Measurements from ENCODE around the gene BNIPL. TPM values are rescaled to one million over a fixed set of nuclear protein-coding genes. Genes with fewer than 3 reads are reported as not detected.

Gene BNIPL
- total and polyA plus RNA-seq, 2 of the 13 experiments (the other 11 are each of a cell fraction or from before 2014, with no cell fraction given), result 0.40 to 1.1 TPM

GRCh38 chr1:151012684-151013471 is 23.5 kb upstream of the BNIPL start (continued):
- no peak for TF ChIP-seq HNF1B (CRISPR knock-in tag; IDR thresholded peaks at IDR 0.05)
- TF ChIP-seq ZNF292 (CRISPR knock-in tag; IDR thresholded peaks at IDR 0.05; ENCODE audit: borderline replicate concordance, low read depth), result peak; percentile 82
- TF ChIP-seq SMC3 (IDR thresholded peaks at IDR 0.05; ENCODE audit: low read length), result peak; percentile 34
- TF ChIP-seq ZNF350 (CRISPR knock-in tag; IDR thresholded peaks at IDR 0.05; ENCODE audit: borderline replicate concordance, low read depth), result peak; percentile 84
- TF ChIP-seq KDM5B (CRISPR knock-in tag; IDR thresholded peaks at IDR 0.05; ENCODE audit: borderline replicate concordance), result peak; percentile 53; the same call in 1 of the 2 replicates
- 0 out of 2 replicates have a peak, but pooled peaks have one; percentile 63 for TF ChIP-seq DMAP1 (CRISPR knock-in tag; IDR thresholded peaks at IDR 0.05)
- TF ChIP-seq PHF21A (CRISPR knock-in tag; IDR thresholded peaks at IDR 0.05), result peak; percentile 83
- no peak for TF ChIP-seq ZNF20 (CRISPR knock-in tag; IDR thresholded peaks at IDR 0.05)
- no peak; the same call in 1 of the 2 replicates for TF ChIP-seq TSC22D2 (CRISPR knock-in tag; IDR thresholded peaks at IDR 0.05; ENCODE audit: borderline replicate concordance)
- no peak for TF ChIP-seq CEBPB (IDR thresholded peaks at IDR 0.05; ENCODE audit: borderline replicate concordance, low read depth, low read length)
- no peak for TF ChIP-seq ZNF563 (CRISPR knock-in tag; IDR thresholded peaks at IDR 0.05)
- peak; percentile 83; the same call in 1 of the 2 replicates for TF ChIP-seq BCL3 (CRISPR knock-in tag; IDR thresholded peaks at IDR 0.05)
- TF ChIP-seq CBX1 (IDR thresholded peaks at IDR 0.05; ENCODE audit: low read depth), result no peak
- 0 out of 2 replicates have a peak, but pooled peaks have one; percentile 67 for TF ChIP-seq ZNF430 (CRISPR knock-in tag; IDR thresholded peaks at IDR 0.05)
- TF ChIP-seq CREBL2 (CRISPR knock-in tag; IDR thresholded peaks at IDR 0.05; ENCODE audit: borderline replicate concordance), result no peak
- TF ChIP-seq RXRB (CRISPR knock-in tag; IDR thresholded peaks at IDR 0.05; ENCODE audit: borderline replicate concordance), result peak; percentile 86
- TF ChIP-seq ZNF263 (CRISPR knock-in tag; IDR thresholded peaks at IDR 0.05), result no peak
- TF ChIP-seq ZNF572 (CRISPR knock-in tag; IDR thresholded peaks at IDR 0.05), result no peak
- no peak for TF ChIP-seq MTF1 (CRISPR knock-in tag; IDR thresholded peaks at IDR 0.05)
- TF ChIP-seq ZNF333 (CRISPR knock-in tag; IDR thresholded peaks at IDR 0.05; ENCODE audit: borderline replicate concordance), result no peak
- peak; percentile 66 for TF ChIP-seq SOX13 (IDR thresholded peaks at IDR 0.05)
- peak in 1 of 2 experiments; percentile 84; a peak in 2 of 4 replicates for TF ChIP-seq SOX13 (CRISPR knock-in tag; conservative IDR thresholded peaks at IDR 0.05 in 1 of 2, IDR thresholded peaks at IDR 0.05 in 1 of 2)
- TF ChIP-seq ISX (CRISPR knock-in tag; conservative IDR thresholded peaks at IDR 0.05), result no peak
- peak; percentile 77; the same call in 1 of the 2 replicates for TF ChIP-seq PRDM15 (CRISPR knock-in tag; IDR thresholded peaks at IDR 0.05)
